Mesenchymal stem cell (in vitro differentiated cells and primary cell): ENCODE data around the gene RRAS2.
A peak's percentile ranks its signal among the peaks of the same experiment; 100 is the strongest.

Experiments used
- DNase-seq: peaks from one replicate; pipeline ENCODE4 v3.0.0-alpha.2; 2013
- H2AFZ ChIP-seq: one replicate; pipeline ENCODE4 v1.6.1; 2013; ENCODE audit warnings: low read depth, mild to moderate bottlenecking, control low read depth, inconsistent platforms, low read length, moderate library complexity
- H2AK5ac ChIP-seq: 2 replicates; pipeline ENCODE4 v1.6.1; 2013; ENCODE audit warnings: low read length, moderate library complexity, mild to moderate bottlenecking, inconsistent platforms; ENCODE audit not compliant: severe bottlenecking
- H2BK120ac ChIP-seq: one replicate; pipeline ENCODE4 v1.6.1; 2013; ENCODE audit warnings: low read depth, mild to moderate bottlenecking, inconsistent platforms, low read length, moderate library complexity
- H2BK12ac ChIP-seq, 2 experiments: one replicate each; pipeline ENCODE4 v1.6.1; 2013; ENCODE audit warnings: inconsistent platforms in 2 of 2, low read length in 2 of 2, mild to moderate bottlenecking in 2 of 2, moderate library complexity in 2 of 2, control low read depth in 1 of 2
- H2BK15ac ChIP-seq: one replicate; pipeline ENCODE4 v1.6.1; 2013; ENCODE audit warnings: mild to moderate bottlenecking, low read depth, inconsistent platforms; ENCODE audit not compliant: poor library complexity, severe bottlenecking
- H2BK5ac ChIP-seq: 2 replicates; pipeline ENCODE4 v1.6.1; 2013; ENCODE audit warnings: low read depth, mild to moderate bottlenecking, low read length, control low read depth, inconsistent platforms; ENCODE audit not compliant: poor library complexity, severe bottlenecking
- H3K14ac ChIP-seq, 2 experiments: one replicate each; pipeline ENCODE4 v1.6.1; 2013; ENCODE audit warnings: inconsistent platforms in 2 of 2, low read length in 2 of 2, control low read depth in 1 of 2, mild to moderate bottlenecking in 1 of 2, moderate library complexity in 1 of 2
- H3K18ac ChIP-seq, 2 experiments: one replicate each; pipeline ENCODE4 v1.6.1; 2013; ENCODE audit warnings: inconsistent platforms in 2 of 2, low read length in 2 of 2, control low read depth in 1 of 2, low read depth in 1 of 2, mild to moderate bottlenecking in 1 of 2
- H3K23ac ChIP-seq, 2 experiments: one replicate each; pipeline ENCODE4 v1.6.1; 2013; ENCODE audit warnings: inconsistent platforms in 2 of 2, low read length in 2 of 2, mild to moderate bottlenecking in 2 of 2, moderate library complexity in 2 of 2, control low read depth in 1 of 2
- H3K27ac ChIP-seq: 2 replicates; pipeline ENCODE4 v1.5.1; 2013; ENCODE audit warnings: mild to moderate bottlenecking, moderate library complexity, low read length, control low read depth, inconsistent platforms; ENCODE audit not compliant: poor library complexity, severe bottlenecking
- H3K27me3 ChIP-seq, 2 experiments: 2 replicates each; pipeline versions ENCODE4 v1.6.1 to v1.7.0; 2013; ENCODE audit warnings: low read length in 2 of 2, mild to moderate bottlenecking in 2 of 2, moderate library complexity in 2 of 2, control low read depth in 1 of 2, inconsistent platforms in 1 of 2; ENCODE audit not compliant: control insufficient read depth in 1 of 2, insufficient read depth in 1 of 2
- H3K36me3 ChIP-seq, 2 experiments: 2 replicates each; pipeline versions ENCODE4 v1.6.1 to v1.7.0; 2013; ENCODE audit warnings: low read length in 2 of 2, control low read depth in 1 of 2, inconsistent platforms in 1 of 2, low read depth in 1 of 2, mild to moderate bottlenecking in 1 of 2; ENCODE audit not compliant: insufficient read depth in 2 of 2, control insufficient read depth in 1 of 2
- H3K4ac ChIP-seq, 2 experiments: one replicate each; pipeline ENCODE4 v1.6.1; 2013; ENCODE audit warnings: inconsistent platforms in 2 of 2, low read length in 2 of 2, mild to moderate bottlenecking in 2 of 2, moderate library complexity in 2 of 2, control low read depth in 1 of 2, low read depth in 1 of 2
- H3K4me1 ChIP-seq: 2 replicates; pipeline ENCODE4 v1.6.1; 2013; ENCODE audit warnings: low read depth, low read length, control low read depth; ENCODE audit not compliant: control insufficient read depth, insufficient read depth
- H3K4me2 ChIP-seq: 2 replicates; pipeline ENCODE4 v1.6.1; 2013; ENCODE audit warnings: low read length, mild to moderate bottlenecking, inconsistent platforms; ENCODE audit not compliant: poor library complexity, severe bottlenecking
- H3K4me3 ChIP-seq, 2 experiments: 2 replicates each; pipeline versions ENCODE4 v1.5.1 to v1.7.0; 2013; ENCODE audit warnings: low read length in 2 of 2, mild to moderate bottlenecking in 2 of 2, control low read depth in 1 of 2, low read depth in 1 of 2; ENCODE audit not compliant: insufficient read depth in 1 of 2
- H3K79me1 ChIP-seq: replicated peaks from 2 replicates; pipeline ENCODE4 v1.6.1; 2013; ENCODE audit warnings: mild to moderate bottlenecking, control low read depth, low read length, inconsistent platforms; ENCODE audit not compliant: poor library complexity, severe bottlenecking
- H3K9ac ChIP-seq: 2 replicates; pipeline ENCODE4 v1.7.0; 2013; ENCODE audit warnings: mild to moderate bottlenecking, low read length, moderate library complexity
- H3K9me3 ChIP-seq: 2 replicates; pipeline ENCODE4 v1.7.0; 2013; ENCODE audit warnings: mild to moderate bottlenecking, low read length; ENCODE audit not compliant: control insufficient read depth
- H4K8ac ChIP-seq: one replicate; pipeline ENCODE4 v1.6.1; 2013; ENCODE audit warnings: inconsistent platforms, mild to moderate bottlenecking, low read length, moderate library complexity
- H4K91ac ChIP-seq: one replicate; pipeline ENCODE4 v1.6.1; 2013; ENCODE audit warnings: mild to moderate bottlenecking, low read length, inconsistent platforms
- WGBS: methylation state at CpG from one replicate; pipeline ENCODE4 v1.1.7; 2013; ENCODE audit warnings: mixed read lengths; 5-methylcytosine and 5-hydroxymethylcytosine counted together

Gene RRAS2

GRCh38 chr11:14245444-14245843 lies 113.5 kb downstream of the RRAS2 start:
- H2AFZ ChIP-seq: no peak overlapping the region
- H2AK5ac ChIP-seq: no peak overlapping the region
- no peak overlapping the region for H3K23ac ChIP-seq
- H3K79me1 ChIP-seq: no peaks in the 10 kb centered on the region
- no peak overlapping the region for H3K4me3 ChIP-seq
- H4K91ac ChIP-seq: no peak overlapping the region
- no peaks in the 10 kb centered on the region for H3K36me3 ChIP-seq
- no peaks in the 10 kb centered on the region for H3K4me1 ChIP-seq
- no peak overlapping the region for H3K14ac ChIP-seq
- no peak overlapping the region for H2BK120ac ChIP-seq
- no peak overlapping the region for H2BK5ac ChIP-seq
- no peak overlapping the region for H4K8ac ChIP-seq
- H2BK15ac ChIP-seq: no peak overlapping the region
- H3K4me2 ChIP-seq: no peak overlapping the region
- 63% methylated on average over 2 of the region's 2 CpGs for WGBS
- H3K18ac ChIP-seq: no peak overlapping the region
- H2BK12ac ChIP-seq: no peak overlapping the region
- H3K9me3 ChIP-seq: no peaks in the 10 kb centered on the region
- no peak overlapping the region for H3K9ac ChIP-seq
- H3K4ac ChIP-seq: no peak overlapping the region
- DNase-seq: no peak
- no peak overlapping the region for H3K27ac ChIP-seq
- H3K27me3 ChIP-seq: peaks cover 0 to 63% of the 10 kb centered on the region in 2 experiments

- no peak overlapping the region for H4K91ac ChIP-seq
- 81% methylated on average over 7 of the region's 8 CpGs for WGBS
- H3K4me3 ChIP-seq: no peak overlapping the region
- H3K9ac ChIP-seq: no peak overlapping the region
- H2BK15ac ChIP-seq: no peak overlapping the region
- no peak overlapping the region for H3K18ac ChIP-seq
- H3K4me1 ChIP-seq: no peaks in the 10 kb centered on the region
- H3K9me3 ChIP-seq: no peaks in the 10 kb centered on the region
- no peak overlapping the region for H3K27ac ChIP-seq
- no peaks in the 10 kb centered on the region for H3K36me3 ChIP-seq
- no peaks in the 10 kb centered on the region for H3K79me1 ChIP-seq
- peak overlapping the region in 1 of 2 experiments; percentile 31 for H3K14ac ChIP-seq
- H2BK5ac ChIP-seq: no peak overlapping the region
- no peak overlapping the region for H4K8ac ChIP-seq
- H3K27me3 ChIP-seq: peaks cover 0 to 63% of the 10 kb centered on the region in 2 experiments
- H2AFZ ChIP-seq: no peak overlapping the region
- DNase-seq: no peak
- H2BK120ac ChIP-seq: no peak overlapping the region
- H2BK12ac ChIP-seq: no peak overlapping the region
- H3K4ac ChIP-seq: no peak overlapping the region
- no peak overlapping the region for H3K4me2 ChIP-seq
- no peak overlapping the region for H2AK5ac ChIP-seq
- H3K23ac ChIP-seq: no peak overlapping the region
These were observed 114.1 kb downstream of the RRAS2 start for GRCh38 chr11:14244926-14245325.

GRCh38 chr11:14242733-14243132 lies 116.2 kb downstream of the RRAS2 start:
- H3K79me1 ChIP-seq: no peaks in the 10 kb centered on the region
- WGBS: 74% methylated on average over 4 of the region's 4 CpGs
- no peak overlapping the region for H3K18ac ChIP-seq
- no peak overlapping the region for H3K4me2 ChIP-seq
- no peak overlapping the region for H4K8ac ChIP-seq
- H2BK5ac ChIP-seq: no peak overlapping the region
- H3K4me3 ChIP-seq: no peak overlapping the region
- H3K23ac ChIP-seq: no peak overlapping the region
- H3K9ac ChIP-seq: no peak overlapping the region
- no peak for DNase-seq
- H3K27me3 ChIP-seq: peaks cover 0 to 66% of the 10 kb centered on the region in 2 experiments
- no peak overlapping the region for H3K14ac ChIP-seq
- H2AK5ac ChIP-seq: no peak overlapping the region
- H2BK12ac ChIP-seq: no peak overlapping the region
- H3K36me3 ChIP-seq: no peaks in the 10 kb centered on the region
- H3K27ac ChIP-seq: no peak overlapping the region
- H2BK120ac ChIP-seq: no peak overlapping the region
- H2AFZ ChIP-seq: no peak overlapping the region
- H3K4ac ChIP-seq: no peak overlapping the region
- H2BK15ac ChIP-seq: no peak overlapping the region
- no peak overlapping the region for H4K91ac ChIP-seq
- H3K9me3 ChIP-seq: no peaks in the 10 kb centered on the region
- no peaks in the 10 kb centered on the region for H3K4me1 ChIP-seq

GRCh38 chr11:14242187-14242586 lies 116.8 kb downstream of the RRAS2 start:
- Histone ChIP-seq H3K79me1 (no peaks in the 10 kb centered on the region), H2BK12ac (no peak overlapping the region), H3K18ac (no peak overlapping the region), H3K4me2 (no peak overlapping the region), H3K27me3 (peaks cover under 1 to 60% of the 10 kb centered on the region in 2 experiments), H3K4ac (no peak overlapping the region), H2AK5ac (no peak overlapping the region), H4K8ac (no peak overlapping the region), H2BK15ac (no peak overlapping the region), H3K27ac (no peak overlapping the region), H2BK120ac (no peak overlapping the region), H3K23ac (no peak overlapping the region), H3K4me3 (no peak overlapping the region), H3K14ac (peak overlapping the region in 1 of 2 experiments; percentile 26), H2BK5ac (no peak overlapping the region), H3K9me3 (no peaks in the 10 kb centered on the region), H4K91ac (no peak overlapping the region), H3K4me1 (no peaks in the 10 kb centered on the region), H3K9ac (no peak overlapping the region), H3K36me3 (no peaks in the 10 kb centered on the region), H2AFZ (no peak overlapping the region)
- 65% methylated on average over 4 of the region's 4 CpGs for WGBS
- DNase-seq: no peak
